ENCODE results near the gene HYAL4. TPM values are rescaled to one million over a fixed set of nuclear protein-coding genes. Genes with fewer than 3 reads are reported as not detected.

HYAL4 gene
- total and polyA plus RNA-seq, 2 of the 13 experiments (the other 11 are each of a cell fraction or from before 2014, with no cell fraction given): not detected

- TF ChIP-seq HMGXB3 (CRISPR knock-in tag; IDR thresholded peaks at IDR 0.05; ENCODE audit: borderline replicate concordance) (no peak), ZNF160 (CRISPR knock-in tag; IDR thresholded peaks at IDR 0.05) (no peak)
Measured at GRCh38 chr7:123802249-123802648, 42.7 kb upstream of the HYAL4 start (continued).

- Histone ChIP-seq H3K9ac (ENCODE audit: insufficient read depth, low read depth, low read length) (no peak overlapping the region), H3K4me2 (ENCODE audit: low read depth, low read length) (no peak overlapping the region), H3K36me3 (replicated peaks in 1 of 2; ENCODE audit: control insufficient read depth in 1 of 2, insufficient read depth in 2 of 2, low read length in 2 of 2) (no peaks in the 10 kb centered on the region), H2AFZ (ENCODE audit: low read length) (no peak overlapping the region), H3K4me3 (replicated peaks in 1 of 3; ENCODE audit: insufficient read depth in 1 of 3, low read depth in 2 of 3, low read length in 3 of 3) (no peak overlapping the region), H3K27me3 (ENCODE audit: control insufficient read depth in 1 of 2, insufficient read depth in 2 of 2, low read length in 2 of 2) (no peaks in the 10 kb centered on the region), H3K27ac (ENCODE audit: extremely low read length, insufficient read depth, low read length) (no peak overlapping the region), H3K9me3 (ENCODE audit: low read length) (no peaks in the 10 kb centered on the region), H3K4me1 (ENCODE audit: insufficient read depth, low read length) (no peaks in the 10 kb centered on the region), H4K20me1 (ENCODE audit: insufficient read depth, low read length) (no peaks in the 10 kb centered on the region), H3K79me2 (ENCODE audit: insufficient read depth, low read length) (no peaks in the 10 kb centered on the region)
- ChIA-PET CTCF (ENCODE audit: low intra/inter-chr PET ratio, low total read pairs) (no interaction called here), POLR2A (no interaction called here)
- TF ChIP-seq MXD1 (CRISPR knock-in tag; IDR thresholded peaks at IDR 0.05): no peak
- TF ChIP-seq ZNF563 (CRISPR knock-in tag; IDR thresholded peaks at IDR 0.05): no peak
- no peak for FAIRE-seq
- no TSS peak for BruUV-seq (replicated peaks)
- no peak for ATAC-seq
- in situ Hi-C loops (cut with HindIII; ENCODE audit: extremely low pct_ligation_motif_present, low pct_unique_long_range_greater_than_20kb): no loop called here
- intact Hi-C loops (cut with micrococcal nuclease; ENCODE audit: unreplicated experiment): no loop called here
- no peak for DNase-seq (ENCODE audit: low spot score)
Measured at GRCh38 chr7:123805287-123805686, 39.7 kb upstream of the HYAL4 start.
